GM11168 (cell line): ENCODE results near the gene CDKN2B-AS1.
"Not testable (repeated sequence)": the region's sequence is repeated elsewhere in the genome, so short reads cannot be mapped to it uniquely, and the experiment has no call there.

ENCODE experiments used
- in situ Hi-C: fragments of 300-500 bp; cut with MboI; formaldehyde crosslinking; loops from one replicate; pipeline ENCODE4 v1.12.0; 2022; ENCODE audit warnings: low sequenced_read_pairs; ENCODE audit not compliant: unreplicated experiment

Gene CDKN2B-AS1

DNA sequence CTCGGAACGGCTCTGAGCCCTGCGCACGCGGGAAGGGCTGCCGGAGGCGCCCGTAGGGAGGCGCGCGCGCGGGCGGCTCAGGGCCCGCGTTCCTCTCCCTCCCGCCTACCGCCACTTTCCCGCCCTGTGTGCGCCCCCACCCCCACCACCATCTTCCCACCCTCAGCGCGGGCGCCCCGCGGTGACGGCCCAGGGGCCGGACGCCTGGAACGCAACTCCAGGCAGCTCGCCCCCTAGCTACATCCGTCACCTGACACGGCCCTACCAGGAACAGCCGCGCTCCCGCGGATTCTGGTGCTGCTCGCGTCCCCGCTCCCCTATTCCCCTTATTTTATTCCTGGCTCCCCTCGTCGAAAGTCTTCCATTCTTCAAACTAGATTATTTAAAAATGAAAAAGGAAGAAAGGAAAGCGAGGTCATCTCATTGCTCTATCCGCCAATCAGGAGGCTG lies at the start of gene CDKN2B-AS1:
Gene CDKN2B-AS1, plus strand, starts transcription at position 236 of the 450 bp plus-strand sequence.
- in situ Hi-C loops: no loop called here

DNA sequence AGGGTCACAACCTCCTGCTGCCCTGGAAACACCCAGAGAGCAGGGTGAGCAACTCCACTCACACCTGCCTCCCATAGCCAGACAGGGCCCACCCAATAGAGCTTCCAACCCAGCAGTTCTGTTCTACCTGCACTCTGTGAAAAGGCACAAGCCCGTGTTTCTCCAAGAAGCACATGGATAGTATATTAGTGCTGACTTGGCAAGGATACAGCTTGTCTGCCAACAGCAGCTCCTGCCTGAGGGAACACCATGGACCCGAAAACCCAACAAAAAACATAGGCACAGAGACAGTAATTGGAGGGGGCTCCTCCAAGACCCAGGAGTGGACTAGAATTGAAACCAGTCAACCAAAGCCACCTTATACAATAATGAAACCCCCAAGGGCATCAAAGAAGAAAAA lies 49.0 kb upstream of the CDKN2B-AS1 start:
- in situ Hi-C loops: no loop called here

DNA sequence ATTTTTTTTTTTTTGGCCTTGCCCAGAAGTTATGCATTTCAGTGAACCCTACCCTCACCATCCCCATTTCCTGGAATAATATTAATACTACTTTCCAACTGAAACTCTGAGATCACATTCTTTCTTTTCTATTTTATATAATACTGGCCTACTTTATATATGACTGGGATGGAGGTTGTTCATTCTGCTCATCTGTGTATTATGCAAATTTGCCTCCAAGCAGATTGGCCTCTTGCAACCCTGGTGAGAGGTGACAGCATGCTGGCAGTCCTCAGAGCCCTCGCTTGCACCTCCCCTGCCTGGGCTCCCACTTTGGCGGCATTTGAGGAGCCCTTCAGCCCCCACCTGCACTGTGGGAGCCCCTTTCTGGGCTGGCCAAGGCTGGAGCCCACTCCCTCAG lies 35.8 kb upstream of the CDKN2B-AS1 start:
- in situ Hi-C loops: no loop called here

DNA sequence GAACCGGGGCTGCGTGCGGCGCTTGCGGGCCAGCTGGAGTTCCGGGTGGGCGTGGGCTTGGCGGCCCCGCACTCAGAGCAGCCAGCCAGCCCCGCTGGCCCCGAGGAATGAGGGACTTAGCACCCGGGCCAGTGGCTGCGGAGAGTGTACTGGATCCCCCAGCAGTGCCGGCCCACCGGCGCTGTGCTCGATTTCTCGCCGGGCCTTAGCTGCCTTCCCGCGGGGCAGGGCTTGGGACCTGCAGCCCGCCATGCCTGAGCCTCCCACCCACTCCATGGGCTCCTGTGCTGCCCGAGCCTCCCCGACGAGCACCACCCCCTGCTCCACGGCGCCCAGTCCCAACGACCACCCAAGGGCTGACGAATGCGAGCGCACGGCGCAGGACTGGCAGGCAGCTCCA lies 35.3 kb upstream of the CDKN2B-AS1 start:
- in situ Hi-C loops: not testable (repeated sequence)

DNA sequence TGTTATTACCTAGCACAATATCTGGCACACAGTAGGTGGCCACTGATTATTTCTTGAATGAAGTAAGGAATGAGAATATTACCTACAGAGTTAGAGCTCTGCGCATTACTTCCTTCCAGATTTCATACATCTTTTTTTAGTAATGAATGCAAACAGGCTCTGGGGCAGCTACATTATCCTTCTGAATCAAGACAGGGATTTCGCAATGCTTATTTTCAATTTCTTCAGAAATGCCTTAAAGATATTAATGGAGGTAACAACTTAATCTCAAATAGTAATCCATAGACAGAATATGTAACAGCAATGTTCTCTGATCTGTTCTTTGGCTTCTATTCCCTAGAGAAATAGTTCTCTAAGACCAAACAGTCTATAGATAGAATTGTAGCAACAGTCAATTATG lies 33.0 kb upstream of the CDKN2B-AS1 start:
- in situ Hi-C loops: loop anchor here (10.0 kb wide), 1 partner anchor 73 kb away; no protein-coding TSS in a partner anchor

DNA sequence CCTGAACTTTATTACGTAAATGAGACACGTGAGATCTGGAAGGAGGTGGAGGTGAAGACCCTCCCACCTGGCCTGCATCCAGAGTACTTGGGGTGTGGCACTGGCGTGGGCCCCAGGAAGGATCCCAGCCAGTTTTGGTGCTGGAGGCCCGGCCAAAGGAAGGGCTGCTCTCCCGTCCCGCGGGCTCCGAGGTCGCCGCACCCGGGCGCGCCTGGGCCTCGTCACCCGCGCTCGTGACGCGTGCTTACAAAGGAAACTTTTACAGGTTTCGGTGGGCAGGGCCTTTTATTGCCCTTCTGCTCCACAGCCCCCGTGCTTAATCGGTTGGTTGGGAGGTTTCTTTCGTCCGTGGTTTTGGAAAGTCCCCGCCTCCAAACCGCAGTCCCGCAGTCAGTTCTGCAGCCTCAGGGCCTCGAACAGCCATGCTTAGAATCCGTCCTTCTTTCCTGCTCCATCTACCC lies 29.6 kb upstream of the CDKN2B-AS1 start:
- in situ Hi-C loops: loop anchor here (10.0 kb wide), 1 partner anchor 70 kb away; no protein-coding TSS in a partner anchor

DNA sequence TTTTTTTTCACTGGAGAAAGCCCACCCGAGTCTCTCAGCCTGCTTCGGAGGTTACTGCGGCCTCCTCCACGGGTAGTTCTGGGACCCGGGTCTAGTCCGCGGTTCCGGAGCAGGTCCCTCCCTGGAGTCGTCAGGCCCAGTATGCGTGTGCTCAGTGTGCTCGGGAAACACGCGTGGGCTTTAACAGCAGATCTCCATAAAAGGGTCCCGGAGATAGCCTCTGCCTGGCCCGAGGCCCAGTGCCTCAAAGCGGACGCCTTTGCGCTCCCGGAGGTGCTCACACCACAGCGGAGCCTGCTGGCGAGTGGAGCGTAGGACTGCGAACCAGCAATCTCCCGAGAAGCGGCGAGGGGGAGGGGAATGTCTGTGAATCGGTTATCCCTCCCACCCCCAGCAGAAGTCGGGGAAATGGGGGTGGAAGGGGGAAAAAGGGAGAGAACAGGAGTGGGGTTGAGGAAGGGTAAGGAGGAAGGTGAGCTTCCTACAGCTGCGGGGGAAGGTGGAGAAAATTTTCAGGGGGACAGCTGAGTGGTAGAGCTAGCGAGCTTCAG lies 29.1 kb upstream of the CDKN2B-AS1 start:
- in situ Hi-C loops: loop anchor here (10.0 kb wide), 1 partner anchor 69 kb away; no protein-coding TSS in a partner anchor

DNA sequence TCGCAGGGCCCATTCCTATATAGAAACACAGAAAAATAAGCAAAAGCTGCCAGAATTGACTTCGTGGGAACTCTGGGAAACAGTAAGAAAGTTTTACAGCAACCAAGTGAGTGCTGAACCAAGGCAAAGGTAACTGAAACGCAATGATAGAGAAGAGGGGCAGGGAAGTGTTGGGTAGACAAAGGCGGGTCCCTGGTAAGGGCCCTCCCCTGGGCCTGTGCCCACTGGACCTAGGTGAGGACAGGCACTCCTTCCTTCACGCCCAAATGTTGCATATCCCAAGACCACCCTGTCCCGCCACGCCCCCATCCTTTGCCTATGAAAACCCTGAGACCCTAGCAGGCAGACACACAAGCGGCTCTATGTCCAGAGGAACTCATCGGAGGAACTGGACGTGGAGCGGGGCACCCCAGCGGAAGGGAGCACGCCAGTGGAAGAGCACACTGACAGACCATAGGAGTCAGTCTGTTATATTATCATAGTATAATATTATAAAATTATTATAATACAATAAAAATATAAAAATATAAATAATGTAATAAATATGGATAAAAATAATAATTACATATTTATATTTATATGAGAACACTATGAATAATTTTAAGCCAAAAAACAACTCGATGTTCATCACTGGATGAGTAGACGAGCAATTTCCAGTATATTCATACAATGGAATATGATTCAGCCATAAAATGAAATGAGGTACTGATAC lies 28.3 kb upstream of the CDKN2B-AS1 start:
- in situ Hi-C loops: loop anchor here (10.0 kb wide), 1 partner anchor 69 kb away; no protein-coding TSS in a partner anchor

DNA sequence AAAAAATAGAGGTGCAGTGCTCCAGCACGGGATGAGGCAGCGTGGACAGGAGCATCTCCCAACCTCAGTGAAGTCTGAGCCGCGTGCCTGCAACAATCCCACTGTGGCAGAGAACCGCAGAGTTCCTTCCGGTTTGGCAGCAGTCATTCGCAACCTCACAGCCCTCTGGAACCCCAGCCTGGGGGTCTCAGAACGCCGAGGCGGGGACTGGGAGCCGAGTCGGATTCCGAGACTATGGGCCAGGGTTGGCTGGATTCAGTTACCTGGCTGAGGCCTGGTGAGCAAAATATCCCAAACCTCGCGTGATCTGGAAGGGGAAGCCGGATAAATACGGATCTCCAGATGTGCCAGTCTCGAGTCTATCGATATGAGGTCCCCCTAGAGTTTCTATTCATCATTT lies 27.4 kb upstream of the CDKN2B-AS1 start:
- in situ Hi-C loops: loop anchor here (10.0 kb wide), 1 partner anchor 68 kb away; no protein-coding TSS in a partner anchor

DNA sequence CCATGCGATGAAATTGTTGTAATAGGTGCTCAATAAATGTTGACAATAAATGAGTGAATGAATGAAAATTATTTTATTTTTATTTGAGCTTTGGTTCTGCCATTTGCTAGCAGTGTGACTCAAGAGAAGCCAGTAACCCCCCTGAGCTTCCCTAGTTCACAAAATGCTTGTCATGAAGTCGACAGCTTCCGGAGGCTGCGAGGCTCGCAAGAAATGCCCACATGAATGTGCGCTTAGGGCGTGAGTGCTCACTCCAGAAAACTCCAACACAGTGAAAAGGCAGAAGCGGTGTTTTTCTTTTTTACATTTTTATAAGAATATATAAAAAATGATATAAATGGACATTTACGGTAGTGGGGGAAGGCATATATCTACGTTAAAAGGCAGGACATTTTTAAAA lies 26.9 kb upstream of the CDKN2B-AS1 start:
- in situ Hi-C loops: loop anchor here (10.0 kb wide), 1 partner anchor 67 kb away; no protein-coding TSS in a partner anchor

DNA sequence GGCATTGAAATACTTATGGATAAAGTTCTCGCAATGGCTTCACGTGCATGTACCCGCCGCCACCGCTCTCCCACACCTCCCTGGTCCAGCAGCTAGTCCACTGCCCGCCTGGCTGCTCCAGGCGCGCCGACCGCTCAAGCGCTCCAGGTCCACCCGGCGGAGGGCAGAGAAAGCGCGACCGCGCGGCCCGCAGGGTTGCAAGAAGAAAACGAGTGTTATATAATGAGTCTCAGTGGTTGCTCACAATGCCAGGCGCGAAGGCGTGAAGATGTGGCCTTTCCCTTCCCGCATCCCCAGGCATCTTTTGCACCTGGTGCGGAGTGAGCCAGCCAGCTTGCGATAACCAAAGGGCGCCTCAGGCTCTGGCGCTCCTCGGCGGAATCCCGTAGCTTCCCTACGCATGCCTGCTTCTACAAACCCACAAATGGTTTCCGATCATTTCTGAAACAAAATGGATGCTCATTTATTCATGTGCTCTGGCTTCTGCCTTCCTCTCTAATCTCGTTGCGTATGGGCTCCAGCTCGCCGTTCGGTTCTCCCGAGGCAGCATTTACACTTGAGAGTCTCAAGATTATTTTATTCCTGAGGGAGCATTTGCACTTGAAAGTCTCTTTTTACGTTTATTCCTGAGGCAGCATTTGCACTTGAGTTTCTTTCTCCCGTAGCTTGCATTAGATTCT lies 26.1 kb upstream of the CDKN2B-AS1 start:
- in situ Hi-C loops: loop anchor here (10.0 kb wide), 1 partner anchor 66 kb away; no protein-coding TSS in a partner anchor

DNA sequence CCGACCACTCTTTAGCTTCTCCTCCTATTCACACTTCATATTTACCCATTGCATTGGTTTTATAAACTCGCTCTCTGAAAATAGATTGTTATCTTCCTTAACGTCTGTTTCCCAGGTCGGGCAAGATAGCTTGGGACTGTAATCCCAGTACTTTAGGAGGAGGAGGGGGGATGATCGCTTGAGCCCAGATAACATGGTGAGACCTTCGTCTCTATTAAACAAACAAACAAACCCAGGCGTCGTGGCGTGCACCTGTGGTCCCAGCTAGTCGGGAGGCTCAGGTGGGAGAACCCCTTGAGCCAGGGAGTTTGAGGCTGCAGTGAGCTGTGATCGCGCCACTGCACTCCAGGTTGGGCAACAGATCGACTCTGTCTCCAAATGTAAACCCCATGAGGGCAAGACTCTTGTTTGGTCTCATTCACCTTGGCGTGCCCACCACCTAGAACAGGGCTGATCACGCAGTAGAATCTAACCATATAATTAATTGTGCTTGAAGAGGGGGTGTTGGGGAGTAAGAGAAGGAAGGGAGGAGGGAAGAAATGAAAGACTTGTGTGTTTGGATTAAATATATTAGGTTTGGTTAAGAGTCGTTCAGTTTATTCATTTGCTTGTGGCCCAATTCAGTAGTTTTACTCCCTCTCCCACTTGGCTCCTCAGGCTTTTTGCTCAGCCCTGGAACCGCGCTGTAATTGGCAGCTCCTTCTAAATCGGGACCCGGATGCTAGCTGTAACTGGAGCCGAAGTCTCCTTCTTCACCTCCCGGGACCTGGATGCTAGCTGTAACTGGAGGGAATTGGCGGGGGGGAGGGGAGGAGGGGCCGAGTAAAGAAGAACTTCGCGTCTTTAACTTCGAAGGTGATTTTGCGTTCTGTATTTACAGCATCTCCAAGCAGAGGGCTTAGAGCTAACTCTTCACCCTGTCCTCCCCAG lies 25.3 kb upstream of the CDKN2B-AS1 start:
- in situ Hi-C loops: loop anchor here (10.0 kb wide), 1 partner anchor 66 kb away; no protein-coding TSS in a partner anchor

DNA sequence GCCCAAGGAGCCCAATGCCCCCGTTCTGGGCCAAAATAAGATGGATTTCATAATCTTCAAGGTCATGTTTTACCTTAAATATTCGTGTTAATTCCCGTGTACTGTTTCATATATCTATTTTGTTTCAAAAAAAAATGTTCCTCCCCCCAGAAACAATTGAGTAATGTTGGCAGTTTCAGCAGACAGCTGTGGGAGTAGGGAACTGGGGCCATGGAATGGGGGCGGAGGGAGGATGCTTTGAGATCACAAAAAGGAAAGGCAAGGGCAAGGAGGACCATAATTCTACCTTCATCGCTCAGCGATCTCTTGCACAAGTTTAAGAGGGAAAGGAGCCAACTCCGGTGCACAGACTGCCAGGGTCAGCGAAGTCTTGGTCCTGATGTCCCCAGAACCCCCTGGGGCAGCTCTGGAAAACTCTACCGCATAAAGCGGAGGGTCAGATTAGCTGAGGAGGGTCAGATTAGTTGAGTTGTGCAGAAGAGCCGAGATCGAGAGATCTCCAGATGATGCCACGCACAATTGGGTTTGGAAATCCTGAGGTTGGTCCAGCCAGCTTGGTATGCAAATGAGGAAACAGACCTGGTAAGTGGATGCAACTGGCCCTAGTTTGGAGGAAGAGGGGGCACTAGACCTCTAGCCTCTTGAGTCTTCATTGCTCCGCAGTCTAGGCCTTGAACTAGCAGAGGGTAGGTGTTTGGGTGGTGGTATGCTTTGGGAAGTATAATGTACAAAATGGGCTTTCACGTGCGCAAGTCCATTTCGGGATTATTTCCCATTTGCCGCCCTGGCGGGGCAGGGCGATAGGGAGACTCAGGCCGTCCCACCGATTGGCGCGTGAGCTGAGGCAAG lies 24.4 kb upstream of the CDKN2B-AS1 start:
- in situ Hi-C loops: loop anchor here (10.0 kb wide), 1 partner anchor 65 kb away; no protein-coding TSS in a partner anchor

DNA sequence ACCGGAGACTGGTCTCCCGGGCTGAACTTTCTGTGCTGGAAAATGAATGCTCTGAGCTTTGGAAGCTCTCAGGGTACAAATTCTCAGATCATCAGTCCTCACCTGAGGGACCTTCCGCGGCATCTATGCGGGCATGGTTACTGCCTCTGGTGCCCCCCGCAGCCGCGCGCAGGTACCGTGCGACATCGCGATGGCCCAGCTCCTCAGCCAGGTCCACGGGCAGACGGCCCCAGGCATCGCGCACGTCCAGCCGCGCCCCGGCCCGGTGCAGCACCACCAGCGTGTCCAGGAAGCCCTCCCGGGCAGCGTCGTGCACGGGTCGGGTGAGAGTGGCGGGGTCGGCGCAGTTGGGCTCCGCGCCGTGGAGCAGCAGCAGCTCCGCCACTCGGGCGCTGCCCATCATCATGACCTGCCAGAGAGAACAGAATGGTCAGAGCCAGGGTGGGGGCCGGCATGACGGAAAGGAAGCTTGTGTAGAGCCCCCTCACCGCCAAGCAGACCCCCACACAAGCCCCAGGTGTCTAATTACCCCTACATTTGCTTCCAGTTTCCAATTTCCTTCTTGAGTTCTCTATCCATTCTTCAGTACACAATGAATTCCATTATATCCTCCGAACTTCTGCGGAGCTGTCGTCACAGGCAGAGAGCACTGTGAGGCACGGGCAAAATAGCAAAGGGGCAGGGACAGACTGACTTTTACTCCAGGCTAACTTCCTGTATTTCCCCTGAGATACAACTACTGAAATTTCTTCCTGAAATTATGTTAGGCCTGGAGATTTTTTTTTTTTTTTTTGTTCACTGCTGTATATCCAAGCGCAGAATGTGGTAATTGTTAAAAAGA lies 23.6 kb upstream of the CDKN2B-AS1 start:
- in situ Hi-C loops: no loop called here

DNA sequence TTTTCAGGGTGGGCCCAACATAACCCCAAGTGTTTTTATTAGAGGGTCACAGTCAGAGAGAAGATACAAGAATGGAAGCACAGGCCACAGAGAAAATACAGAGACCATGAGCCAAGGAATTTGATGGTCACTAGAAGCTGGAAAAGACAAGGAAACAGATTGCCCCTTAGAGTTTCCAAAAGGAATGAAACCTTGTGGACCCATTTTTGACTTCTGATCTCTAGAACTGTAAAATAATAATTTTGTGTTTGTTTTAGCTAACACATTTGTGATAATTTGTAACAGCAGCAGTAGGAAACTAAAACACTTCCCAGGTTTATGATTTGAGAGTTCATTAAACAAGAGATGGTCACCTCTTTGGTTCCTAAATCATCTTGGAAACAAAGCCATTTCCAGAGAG lies 22.2 kb upstream of the CDKN2B-AS1 start:
- in situ Hi-C loops: no loop called here

DNA sequence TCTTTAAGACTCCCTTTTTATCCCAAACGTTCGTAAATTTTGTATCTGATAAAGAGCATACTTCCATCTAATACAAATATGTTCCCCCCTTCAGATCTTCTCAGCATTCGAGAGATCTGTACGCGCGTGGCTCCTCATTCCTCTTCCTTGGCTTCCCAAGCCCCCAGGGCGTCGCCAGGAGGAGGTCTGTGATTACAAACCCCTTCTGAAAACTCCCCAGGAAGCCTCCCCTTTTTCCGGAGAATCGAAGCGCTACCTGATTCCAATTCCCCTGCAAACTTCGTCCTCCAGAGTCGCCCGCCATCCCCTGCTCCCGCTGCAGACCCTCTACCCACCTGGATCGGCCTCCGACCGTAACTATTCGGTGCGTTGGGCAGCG lies 20.3 kb upstream of the CDKN2B-AS1 start:
- in situ Hi-C loops: no loop called here

DNA sequence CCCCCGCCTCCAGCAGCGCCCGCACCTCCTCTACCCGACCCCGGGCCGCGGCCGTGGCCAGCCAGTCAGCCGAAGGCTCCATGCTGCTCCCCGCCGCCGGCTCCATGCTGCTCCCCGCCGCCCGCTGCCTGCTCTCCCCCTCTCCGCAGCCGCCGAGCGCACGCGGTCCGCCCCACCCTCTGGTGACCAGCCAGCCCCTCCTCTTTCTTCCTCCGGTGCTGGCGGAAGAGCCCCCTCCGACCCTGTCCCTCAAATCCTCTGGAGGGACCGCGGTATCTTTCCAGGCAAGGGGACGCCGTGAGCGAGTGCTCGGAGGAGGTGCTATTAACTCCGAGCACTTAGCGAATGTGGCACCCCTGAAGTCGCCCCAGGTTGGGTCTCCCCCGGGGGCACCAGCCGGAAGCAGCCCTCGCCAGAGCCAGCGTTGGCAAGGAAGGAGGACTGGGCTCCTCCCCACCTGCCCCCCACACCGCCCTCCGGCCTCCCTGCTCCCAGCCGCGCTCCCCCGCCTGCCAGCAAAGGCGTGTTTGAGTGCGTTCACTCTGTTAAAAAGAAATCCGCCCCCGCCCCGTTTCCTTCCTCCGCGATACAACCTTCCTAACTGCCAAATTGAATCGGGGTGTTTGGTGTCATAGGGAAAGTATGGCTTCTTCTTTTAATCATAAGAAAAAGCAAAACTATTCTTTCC lies 19.7 kb upstream of the CDKN2B-AS1 start:
- in situ Hi-C loops: no loop called here
